ENCODE results near the gene SFN.

SFN gene

GRCh38 chr1:26853600-26853999 lies 9.3 kb upstream of the SFN start:
- Histone ChIP-seq H3K36me3 (ENCODE audit: insufficient read depth, low read length) (peaks cover 69% of the 10 kb centered on the region), H3K79me2 (ENCODE audit: insufficient read depth, low read length) (no peaks in the 10 kb centered on the region), H3K9me3 (ENCODE audit: insufficient read depth, low read length, severe bottlenecking) (no peaks in the 10 kb centered on the region), H3K27me3 (ENCODE audit: insufficient read depth, low read length, poor library complexity) (no peaks in the 10 kb centered on the region), H4K20me1 (ENCODE audit: insufficient read depth, low read length) (no peaks in the 10 kb centered on the region), H2AFZ (ENCODE audit: low read depth, low read length) (no peak overlapping the region), H3K27ac (ENCODE audit: low read length) (no peak overlapping the region), H3K4me2 (ENCODE audit: insufficient read depth, low read length) (no peak overlapping the region), H3K9ac (ENCODE audit: low read depth, low read length) (no peak overlapping the region), H3K4me3 (ENCODE audit: low read depth in 1 of 2, low read length in 2 of 2) (no peak overlapping the region), H3K4me1 (ENCODE audit: insufficient read depth, low read length) (no peaks in the 10 kb centered on the region)
- DNase-seq (no peak), ATAC-seq (ENCODE audit: insufficient read depth, low read depth) (no peak)
- TF ChIP-seq, protein P1, sequence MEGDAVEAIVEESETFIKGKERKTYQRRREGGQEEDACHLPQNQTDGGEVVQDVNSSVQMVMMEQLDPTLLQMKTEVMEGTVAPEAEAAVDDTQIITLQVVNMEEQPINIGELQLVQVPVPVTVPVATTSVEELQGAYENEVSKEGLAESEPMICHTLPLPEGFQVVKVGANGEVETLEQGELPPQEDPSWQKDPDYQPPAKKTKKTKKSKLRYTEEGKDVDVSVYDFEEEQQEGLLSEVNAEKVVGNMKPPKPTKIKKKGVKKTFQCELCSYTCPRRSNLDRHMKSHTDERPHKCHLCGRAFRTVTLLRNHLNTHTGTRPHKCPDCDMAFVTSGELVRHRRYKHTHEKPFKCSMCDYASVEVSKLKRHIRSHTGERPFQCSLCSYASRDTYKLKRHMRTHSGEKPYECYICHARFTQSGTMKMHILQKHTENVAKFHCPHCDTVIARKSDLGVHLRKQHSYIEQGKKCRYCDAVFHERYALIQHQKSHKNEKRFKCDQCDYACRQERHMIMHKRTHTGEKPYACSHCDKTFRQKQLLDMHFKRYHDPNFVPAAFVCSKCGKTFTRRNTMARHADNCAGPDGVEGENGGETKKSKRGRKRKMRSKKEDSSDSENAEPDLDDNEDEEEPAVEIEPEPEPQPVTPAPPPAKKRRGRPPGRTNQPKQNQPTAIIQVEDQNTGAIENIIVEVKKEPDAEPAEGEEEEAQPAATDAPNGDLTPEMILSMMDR (IDR thresholded peaks at IDR 0.05; ENCODE audit: borderline replicate concordance, extremely low read depth, low read length, poor library complexity, severe bottlenecking): no peak
- TF ChIP-seq EZH2 (IDR thresholded peaks at IDR 0.05; ENCODE audit: borderline replicate concordance, low read depth, low read length, severe bottlenecking): no peak

DNA sequence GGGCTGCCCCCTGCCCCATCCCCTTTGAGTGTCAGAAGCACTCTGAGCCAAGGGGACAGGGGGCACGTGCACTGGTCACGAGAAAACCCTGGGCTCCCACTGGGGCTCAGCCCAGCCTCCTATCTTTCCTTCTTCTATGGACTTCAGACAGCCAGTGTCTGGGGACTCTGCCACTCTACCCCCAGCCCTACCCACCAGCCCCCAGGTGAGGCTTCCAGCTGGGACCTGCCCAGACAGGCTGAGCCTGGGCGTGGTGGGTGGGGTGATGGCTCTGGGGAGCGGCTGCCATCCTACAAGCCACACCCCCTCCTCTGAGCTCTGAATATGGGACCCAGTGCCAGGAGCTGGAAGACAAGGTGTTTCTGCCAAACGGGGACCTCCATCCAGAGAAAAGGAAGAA lies 8.0 kb upstream of the SFN start:
- ATAC-seq (ENCODE audit: insufficient read depth, low read depth): no peak
- no peak overlapping the region for H3K4me3 ChIP-seq (ENCODE audit: low read depth in 1 of 2, low read length in 2 of 2)
- no peak for DNase-seq
- H3K4me1 ChIP-seq (ENCODE audit: insufficient read depth, low read length): no peaks in the 10 kb centered on the region
- H3K36me3 ChIP-seq (ENCODE audit: insufficient read depth, low read length): peaks cover 56% of the 10 kb centered on the region
- no peaks in the 10 kb centered on the region for H4K20me1 ChIP-seq (ENCODE audit: insufficient read depth, low read length)
- H3K4me2 ChIP-seq (ENCODE audit: insufficient read depth, low read length): no peak overlapping the region
- H3K9ac ChIP-seq (ENCODE audit: low read depth, low read length): no peak overlapping the region
- H3K27me3 ChIP-seq (ENCODE audit: insufficient read depth, low read length, poor library complexity): no peaks in the 10 kb centered on the region
- no peak for TF ChIP-seq EZH2 (IDR thresholded peaks at IDR 0.05; ENCODE audit: borderline replicate concordance, low read depth, low read length, severe bottlenecking)
- TF ChIP-seq, protein P1 (IDR thresholded peaks at IDR 0.05; ENCODE audit: borderline replicate concordance, extremely low read depth, low read length, poor library complexity, severe bottlenecking): no peak
- H2AFZ ChIP-seq (ENCODE audit: low read depth, low read length): no peak overlapping the region
- H3K9me3 ChIP-seq (ENCODE audit: insufficient read depth, low read length, severe bottlenecking): no peaks in the 10 kb centered on the region
- H3K27ac ChIP-seq (ENCODE audit: low read length): no peak overlapping the region
- H3K79me2 ChIP-seq (ENCODE audit: insufficient read depth, low read length): no peaks in the 10 kb centered on the region

- no peaks in the 10 kb centered on the region for H3K79me2 ChIP-seq (ENCODE audit: insufficient read depth, low read length)
- ATAC-seq (ENCODE audit: insufficient read depth, low read depth): no peak
- no peaks in the 10 kb centered on the region for H3K9me3 ChIP-seq (ENCODE audit: insufficient read depth, low read length, severe bottlenecking)
- H3K4me2 ChIP-seq (ENCODE audit: insufficient read depth, low read length): no peak overlapping the region
- H3K27me3 ChIP-seq (ENCODE audit: insufficient read depth, low read length, poor library complexity): no peaks in the 10 kb centered on the region
- TF ChIP-seq, protein P1 (IDR thresholded peaks at IDR 0.05; ENCODE audit: borderline replicate concordance, extremely low read depth, low read length, poor library complexity, severe bottlenecking): no peak
- no peak for TF ChIP-seq EZH2 (IDR thresholded peaks at IDR 0.05; ENCODE audit: borderline replicate concordance, low read depth, low read length, severe bottlenecking)
- H3K9ac ChIP-seq (ENCODE audit: low read depth, low read length): no peak overlapping the region
- no peaks in the 10 kb centered on the region for H3K4me1 ChIP-seq (ENCODE audit: insufficient read depth, low read length)
- H2AFZ ChIP-seq (ENCODE audit: low read depth, low read length): no peak overlapping the region
- no peak overlapping the region for H3K4me3 ChIP-seq (ENCODE audit: low read depth in 1 of 2, low read length in 2 of 2)
- H3K36me3 ChIP-seq (ENCODE audit: insufficient read depth, low read length): peaks cover 49% of the 10 kb centered on the region
- H4K20me1 ChIP-seq (ENCODE audit: insufficient read depth, low read length): no peaks in the 10 kb centered on the region
- DNase-seq: no peak
- no peak overlapping the region for H3K27ac ChIP-seq (ENCODE audit: low read length)
Observed at GRCh38 chr1:26855636-26856035, 7.3 kb upstream of the SFN start.

- Histone ChIP-seq H3K4me3 (ENCODE audit: low read depth in 1 of 2, low read length in 2 of 2) (no peak overlapping the region), H3K27me3 (ENCODE audit: insufficient read depth, low read length, poor library complexity) (no peaks in the 10 kb centered on the region), H3K9ac (ENCODE audit: low read depth, low read length) (no peak overlapping the region), H3K27ac (ENCODE audit: low read length) (no peak overlapping the region), H3K36me3 (ENCODE audit: insufficient read depth, low read length) (peaks cover 43% of the 10 kb centered on the region), H3K79me2 (ENCODE audit: insufficient read depth, low read length) (no peaks in the 10 kb centered on the region), H4K20me1 (ENCODE audit: insufficient read depth, low read length) (no peaks in the 10 kb centered on the region), H3K4me1 (ENCODE audit: insufficient read depth, low read length) (no peaks in the 10 kb centered on the region), H2AFZ (ENCODE audit: low read depth, low read length) (no peak overlapping the region), H3K9me3 (ENCODE audit: insufficient read depth, low read length, severe bottlenecking) (no peaks in the 10 kb centered on the region), H3K4me2 (ENCODE audit: insufficient read depth, low read length) (no peak overlapping the region)
- TF ChIP-seq, protein P1 (IDR thresholded peaks at IDR 0.05; ENCODE audit: borderline replicate concordance, extremely low read depth, low read length, poor library complexity, severe bottlenecking): no peak
- TF ChIP-seq EZH2 (IDR thresholded peaks at IDR 0.05; ENCODE audit: borderline replicate concordance, low read depth, low read length, severe bottlenecking): no peak
- ATAC-seq (ENCODE audit: insufficient read depth, low read depth) (no peak), DNase-seq (no peak)
Observed at GRCh38 chr1:26856181-26856580, 6.8 kb upstream of the SFN start.

All from DND-41 (cell line).